Choroid plexus epithelial cell (primary cell): ENCODE data around the gene CALN1.

Experiments
- DNase-seq: peaks from one replicate; pipeline ENCODE4 v3.0.0-alpha.2; 2010; ENCODE audit warnings: low read depth
- H3K4me3 ChIP-seq: 2 replicates; pipeline ENCODE4 v1.5.1; 2011; ENCODE audit warnings: low read depth, mild to moderate bottlenecking, control low read depth, low read length, moderate library complexity
- CTCF ChIP-seq: conservative IDR thresholded peaks from 2 replicates; pipeline ENCODE4 v1.5.1; 2011; ENCODE audit warnings: low read depth, mild to moderate bottlenecking, control low read depth, inconsistent platforms, low read length, moderate library complexity

The CALN1 gene

DNA sequence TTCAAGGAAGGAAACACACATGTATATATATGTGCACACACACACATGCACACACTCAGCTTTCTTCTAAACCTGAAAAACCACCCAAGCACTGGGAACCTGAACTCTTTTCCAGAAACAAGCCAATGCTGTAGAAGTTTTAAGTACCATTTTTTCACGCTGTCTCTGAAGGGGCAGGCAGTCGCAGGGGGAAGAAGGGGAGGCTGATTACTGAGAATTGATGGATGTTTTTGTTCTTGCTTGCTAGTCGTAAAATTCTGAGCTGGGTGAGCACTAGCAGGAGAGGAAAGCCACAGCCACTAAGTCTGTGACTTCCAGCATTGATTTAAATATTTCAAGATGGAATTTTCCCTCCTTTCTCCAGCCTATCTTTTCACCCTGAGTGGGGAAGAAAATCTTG is 391.8 kb downstream of the CALN1 start:
- DNase-seq = no peak
- no peak for TF ChIP-seq CTCF
- H3K4me3 ChIP-seq = no peak overlapping the region

DNA sequence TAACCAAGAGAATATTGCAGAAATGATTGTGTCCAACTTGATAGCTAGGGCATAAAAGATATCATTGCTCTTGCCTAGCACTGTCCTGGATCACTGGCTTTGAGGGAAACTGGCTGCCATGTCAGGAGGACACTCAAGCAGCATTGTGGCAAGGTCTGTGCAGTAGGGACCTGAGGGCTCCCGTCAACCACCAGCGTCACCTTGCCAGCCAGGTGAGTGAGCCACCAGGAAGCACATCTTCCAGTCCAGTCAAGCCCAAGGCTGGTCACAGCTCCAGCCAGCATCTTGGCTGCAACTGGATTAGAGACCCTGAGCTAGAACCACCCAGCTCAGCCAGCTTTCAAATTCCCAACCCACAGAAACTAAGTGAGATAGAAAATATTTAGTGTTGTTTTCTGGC is 392.7 kb downstream of the CALN1 start:
- no peak overlapping the region for H3K4me3 ChIP-seq
- TF ChIP-seq CTCF = no peak
- no peak for DNase-seq

GRCh38 chr7:72017756-72018155 is 394.4 kb downstream of the CALN1 start:
- TF ChIP-seq CTCF = no peak
- no peak for DNase-seq
- no peak overlapping the region for H3K4me3 ChIP-seq

DNA sequence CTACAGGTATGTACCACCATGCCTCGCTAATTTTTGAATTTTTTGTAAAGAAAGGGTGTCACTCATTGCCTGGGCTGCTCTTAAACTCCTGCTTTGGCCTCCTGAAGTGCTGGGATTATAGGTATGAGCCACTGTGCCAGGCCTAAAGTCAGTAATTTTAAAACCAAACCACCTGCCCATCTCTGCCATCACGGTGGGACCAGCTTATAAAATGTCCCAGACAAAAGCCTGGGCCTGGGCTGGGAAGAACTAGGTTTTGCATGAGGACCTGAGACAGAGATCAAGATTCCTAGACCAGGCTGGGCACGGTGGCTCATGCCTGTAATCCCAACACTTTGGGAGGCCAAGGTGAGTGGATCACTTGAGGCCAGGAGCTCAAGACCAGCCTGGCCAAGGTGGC is 395.6 kb downstream of the CALN1 start:
- TF ChIP-seq CTCF = no peak
- H3K4me3 ChIP-seq = no peak overlapping the region
- DNase-seq = no peak

DNA sequence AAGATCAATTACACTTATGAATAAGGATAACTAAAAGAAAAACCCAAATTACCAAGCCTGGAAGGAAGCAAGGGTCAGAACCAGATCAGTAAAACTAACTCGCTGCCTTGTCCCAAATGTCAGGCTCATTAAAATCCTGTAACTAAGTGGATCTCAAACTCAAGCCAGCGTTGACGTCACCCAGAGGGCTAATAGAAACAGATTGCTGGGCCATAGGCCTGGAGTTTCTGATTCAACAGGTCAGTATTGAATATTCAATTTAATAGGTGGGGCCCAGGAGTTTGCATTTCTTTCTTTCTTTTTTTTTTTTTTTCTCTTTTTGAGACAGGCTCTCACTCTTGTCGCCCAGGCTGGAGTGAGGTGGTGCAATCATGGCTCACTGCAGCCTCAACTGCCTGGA is 397.0 kb downstream of the CALN1 start:
- no peak overlapping the region for H3K4me3 ChIP-seq
- no peak for TF ChIP-seq CTCF
- no peak for DNase-seq

- no peak for DNase-seq
- TF ChIP-seq CTCF = no peak
Observed at GRCh38 chr7:72007018-72007417, 405.1 kb downstream of the CALN1 start.

GRCh38 chr7:72003236-72003635 is 408.9 kb downstream of the CALN1 start:
- H3K4me3 ChIP-seq = no peak overlapping the region
- no peak for DNase-seq
- TF ChIP-seq CTCF = no peak

More at GRCh38 chr7:72007018-72007417, 405.1 kb downstream of the CALN1 start:
- no peak overlapping the region for H3K4me3 ChIP-seq
